Hepatocyte (in vitro differentiated cells): Measurements from ENCODE around the gene CPD. TPM values are rescaled to one million over a fixed set of nuclear protein-coding genes. Genes with fewer than 3 reads are reported as not detected.

Experiments
- DNase-seq: peaks from one replicate; pipeline ENCODE4 v3.0.0-alpha.2; 2016; ENCODE audit warnings: low spot score
- H2AFZ ChIP-seq: fragments of 200-600 bp; sonication (generic); 2 replicates; pipeline ENCODE4 v1.6.0; 2016; ENCODE audit warnings: antibody characterized with exemption, mild to moderate bottlenecking
- H3K27ac ChIP-seq: fragments of 200-600 bp; sonication (generic); 2 replicates; pipeline ENCODE4 v1.5.1; 2016; ENCODE audit warnings: mild to moderate bottlenecking
- H3K27me3 ChIP-seq: fragments of 200-600 bp; sonication (generic); 2 replicates; pipeline ENCODE4 v1.6.1; 2016
- H3K36me3 ChIP-seq: fragments of 200-600 bp; sonication (generic); replicated peaks from 2 replicates; pipeline ENCODE4 v1.5.1; 2016; ENCODE audit warnings: low read depth; ENCODE audit not compliant: insufficient read depth
- H3K4me1 ChIP-seq: fragments of 200-600 bp; sonication (generic); 2 replicates; pipeline ENCODE4 v1.5.1; 2016; ENCODE audit warnings: mild to moderate bottlenecking, moderate library complexity; ENCODE audit not compliant: insufficient read depth
- H3K4me2 ChIP-seq: fragments of 200-600 bp; sonication (generic); 2 replicates; pipeline ENCODE4 v1.6.0; 2016
- H3K4me3 ChIP-seq: fragments of 200-600 bp; sonication (generic); 2 replicates; pipeline ENCODE4 v1.5.1; 2016; ENCODE audit warnings: mild to moderate bottlenecking
- H3K79me2 ChIP-seq: fragments of 200-600 bp; sonication (generic); 2 replicates; pipeline ENCODE4 v1.6.0; 2017; ENCODE audit warnings: mild to moderate bottlenecking
- H3K9me2 ChIP-seq: fragments of 200-600 bp; sonication (generic); replicated peaks from 2 replicates; pipeline ENCODE4 v1.6.0; 2017; ENCODE audit warnings: mild to moderate bottlenecking; ENCODE audit not compliant: insufficient read depth
- H3K9me3 ChIP-seq: fragments of 200-600 bp; sonication (generic); 2 replicates; pipeline ENCODE4 v1.5.1; 2016; ENCODE audit warnings: low read depth, mild to moderate bottlenecking
- H4K20me1 ChIP-seq: fragments of 200-600 bp; sonication (generic); 2 replicates; pipeline ENCODE4 v1.6.0; 2016; ENCODE audit warnings: mild to moderate bottlenecking; ENCODE audit not compliant: insufficient read depth, poor library complexity, severe bottlenecking
- CTCF ChIP-seq: fragments of 200-600 bp; sonication (generic); IDR thresholded peaks from 2 replicates; pipeline ENCODE4 v1.5.1; 2016; ENCODE audit warnings: antibody characterized with exemption, mild to moderate bottlenecking; ENCODE audit not compliant: poor library complexity
- EZH2 ChIP-seq: fragments of 200-600 bp; sonication (generic); IDR thresholded peaks from 2 replicates; pipeline ENCODE4 v1.6.1; 2016; ENCODE audit warnings: antibody characterized with exemption, mild to moderate bottlenecking, borderline replicate concordance
- EZH2phosphoT487 ChIP-seq: fragments of 200-600 bp; sonication (generic); IDR thresholded peaks from one replicate; pipeline ENCODE4 v1.6.1; 2018; ENCODE audit warnings: antibody characterized with exemption, mild to moderate bottlenecking, low read depth, moderate library complexity; ENCODE audit not compliant: unreplicated experiment, severe bottlenecking
- WGBS: methylation state at CpG from one replicate; pipeline ENCODE4 v1.1.6; 2016; ENCODE audit warnings: low lambda C conversion rate; ENCODE audit errors: missing lambda C conversion rate; 5-methylcytosine and 5-hydroxymethylcytosine counted together
- polyA plus RNA-seq: library from polyadenylated mRNA; unstranded; fragments of >200 nt; fragmentation: Nextera tagmentation; extraction: Ambion mirVana; gene quantifications from 2 replicates; pipeline ENCODE4 v1.2.1, GENCODE V29; 2016
- total RNA-seq: library from RNA; depleted of rRNA; stranded (reverse); fragments of >200 nt; gene quantifications from 2 replicates; pipeline ENCODE4 v1.2.3, GENCODE V29; 2014

The CPD gene
- total and polyA plus RNA-seq, 2 experiments from 2014 or later = 20.7 to 80.6 TPM

- no peaks in the 10 kb centered on the region for H3K27me3 ChIP-seq
- peak overlapping the region; percentile 97 for H3K27ac ChIP-seq
- H3K36me3 ChIP-seq = no peaks in the 10 kb centered on the region
- no peaks in the 10 kb centered on the region for H3K9me2 ChIP-seq
- peak; percentile 35 for DNase-seq
- H3K9me3 ChIP-seq = no peaks in the 10 kb centered on the region
- peak overlapping the region; percentile 40 for H2AFZ ChIP-seq
- peak overlapping the region; percentile 60 for H3K4me3 ChIP-seq
- TF ChIP-seq EZH2 (no peak), EZH2phosphoT487 (no peak), CTCF (no peak)
- WGBS = under 1% methylated on average over 6 of the region's 9 CpGs
- peaks cover 41% of the 10 kb centered on the region for H3K79me2 ChIP-seq
- peak overlapping the region; percentile 88 for H3K4me2 ChIP-seq
- H4K20me1 ChIP-seq = peaks cover 5% of the 10 kb centered on the region
- H3K4me1 ChIP-seq = peaks cover 10% of the 10 kb centered on the region
Measured at GRCh38 chr17:30477774-30478115, 99.0 kb downstream of the CPD start.

- H3K36me3 ChIP-seq = no peaks in the 10 kb centered on the region
- H3K9me2 ChIP-seq = no peaks in the 10 kb centered on the region
- no peak overlapping the region for H3K27ac ChIP-seq
- H3K4me3 ChIP-seq = no peak overlapping the region
- peaks cover 10% of the 10 kb centered on the region for H3K4me1 ChIP-seq
- TF ChIP-seq EZH2phosphoT487 (no peak), EZH2 (no peak), CTCF (no peak)
- DNase-seq = no peak
- H4K20me1 ChIP-seq = peaks cover 5% of the 10 kb centered on the region
- H3K9me3 ChIP-seq = no peaks in the 10 kb centered on the region
- H2AFZ ChIP-seq = no peak overlapping the region
- no peaks in the 10 kb centered on the region for H3K27me3 ChIP-seq
- peaks cover 51% of the 10 kb centered on the region for H3K79me2 ChIP-seq
- H3K4me2 ChIP-seq = no peak overlapping the region
Measured at GRCh38 chr17:30482555-30482954, 103.8 kb downstream of the CPD start.

GRCh38 chr17:30483159-30483558 is 104.4 kb downstream of the CPD start:
- Histone ChIP-seq H3K4me1 (peaks cover 10% of the 10 kb centered on the region), H3K36me3 (no peaks in the 10 kb centered on the region), H3K27me3 (no peaks in the 10 kb centered on the region), H3K27ac (no peak overlapping the region), H2AFZ (no peak overlapping the region), H3K9me3 (no peaks in the 10 kb centered on the region), H3K79me2 (peaks cover 45% of the 10 kb centered on the region), H4K20me1 (peaks cover 5% of the 10 kb centered on the region), H3K9me2 (no peaks in the 10 kb centered on the region), H3K4me3 (no peak overlapping the region), H3K4me2 (no peak overlapping the region)
- TF ChIP-seq CTCF (no peak), EZH2 (no peak), EZH2phosphoT487 (no peak)
- WGBS = 95% methylated on average over 1 of the region's 1 CpG
- no peak for DNase-seq

GRCh38 chr17:30493780-30494179 is 115.1 kb downstream of the CPD start:
- H3K36me3 ChIP-seq = peaks cover 3% of the 10 kb centered on the region
- DNase-seq = no peak
- no peak overlapping the region for H3K4me2 ChIP-seq
- TF ChIP-seq EZH2phosphoT487 (no peak), CTCF (no peak), EZH2 (no peak)
- H3K4me1 ChIP-seq = no peaks in the 10 kb centered on the region
- no peaks in the 10 kb centered on the region for H4K20me1 ChIP-seq
- no peak overlapping the region for H3K4me3 ChIP-seq
- H3K79me2 ChIP-seq = peaks cover 6% of the 10 kb centered on the region
- no peaks in the 10 kb centered on the region for H3K9me3 ChIP-seq
- H3K9me2 ChIP-seq = no peaks in the 10 kb centered on the region
- no peaks in the 10 kb centered on the region for H3K27me3 ChIP-seq
- 87% methylated on average over 2 of the region's 2 CpGs for WGBS
- no peak overlapping the region for H3K27ac ChIP-seq
- no peak overlapping the region for H2AFZ ChIP-seq
